GM10266 (cell line): ENCODE results near the gene ENTPD2.

Source experiments
- DNase-seq: peaks from one replicate; pipeline ENCODE4 v3.0.0; 2012; ENCODE audit errors: extremely low spot score
- CTCF ChIP-seq: IDR thresholded peaks from 2 replicates; pipeline ENCODE4 v1.5.1; 2012; ENCODE audit warnings: mild to moderate bottlenecking, low read depth; ENCODE audit not compliant: control insufficient read depth, insufficient read depth; ENCODE audit errors: missing control alignments

Gene ENTPD2

GRCh38 chr9:137029058-137029936 is 24.6 kb downstream of the ENTPD2 start:
- DNase-seq = peak; percentile 87
- TF ChIP-seq CTCF = peak; percentile 97

- peak; percentile 88 for DNase-seq
- peak; percentile 67 for TF ChIP-seq CTCF
These were observed 25.4 kb downstream of the ENTPD2 start for GRCh38 chr9:137028263-137029057.

GRCh38 chr9:137027369-137028262 is 26.2 kb downstream of the ENTPD2 start, which contains the start of gene ABCA2:
ABCA2 (minus strand) TSS chr9:137028237; CDS start chr9:137028140, 97 bp downstream.
- no peak for DNase-seq
- TF ChIP-seq CTCF = no peak

GRCh38 chr9:137026828-137027227 is 27.0 kb downstream of the ENTPD2 start:
- no peak for DNase-seq
- TF ChIP-seq CTCF = no peak

GRCh38 chr9:137026384-137026783 is 27.5 kb downstream of the ENTPD2 start:
- no peak for DNase-seq

GRCh38 chr9:137025517-137025966 is 28.3 kb downstream of the ENTPD2 start:
- TF ChIP-seq CTCF = no peak
- DNase-seq = no peak

More at GRCh38 chr9:137026384-137026783, 27.5 kb downstream of the ENTPD2 start:
- TF ChIP-seq CTCF = no peak
